A204.1 (cell line): ENCODE data around the gene CCDC12.
"Not testable (repeated sequence)": the region's sequence is repeated elsewhere in the genome, so short reads cannot be mapped to it uniquely, and the experiment has no call there.

Experiments
- FAIRE-seq: peaks from 2 replicates; lab custom pipeline; 2012; peaks lifted over from hg19 to GRCh38; lab: Jason Lieb, UNC

CCDC12 gene

DNA sequence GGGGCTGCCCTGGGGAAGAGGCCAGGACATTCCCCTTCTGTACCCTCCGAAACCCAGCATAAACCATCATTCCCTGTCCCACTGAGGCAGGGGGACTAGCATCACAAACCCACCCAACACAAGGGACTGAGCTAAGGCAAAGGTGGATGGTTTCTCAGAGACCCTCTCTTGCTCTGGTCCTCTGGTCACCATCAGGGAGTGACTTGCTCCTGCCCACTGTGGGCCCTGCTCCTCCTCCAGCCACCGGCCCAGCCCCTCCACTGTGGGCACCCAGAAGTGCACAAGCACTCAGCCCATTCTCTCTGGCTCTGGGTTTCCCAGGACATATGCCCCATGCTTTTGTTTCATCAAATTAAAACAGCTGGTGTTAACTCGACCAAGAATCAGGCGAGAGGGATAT lies 54.1 kb downstream of the CCDC12 start:
- no peak for FAIRE-seq

DNA sequence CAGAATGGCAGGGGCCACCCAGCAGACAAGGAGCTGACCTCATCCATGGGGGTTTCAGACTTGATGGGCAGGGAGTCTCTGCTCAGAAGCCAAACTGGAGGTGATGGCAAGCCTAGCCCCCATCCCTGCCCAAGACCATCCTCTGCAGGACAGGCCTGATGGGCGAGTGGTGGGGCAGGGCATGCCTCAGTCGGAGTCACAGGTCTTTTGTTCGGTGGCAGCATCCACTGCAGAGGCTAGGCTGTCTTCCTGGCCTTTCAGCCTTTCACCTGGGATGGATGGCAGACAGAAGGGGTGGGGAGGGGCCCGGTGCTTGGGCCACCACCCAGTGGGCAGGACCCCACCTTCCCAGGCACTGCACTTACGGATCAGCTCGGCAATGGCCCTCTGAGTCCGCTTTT lies 54.7 kb downstream of the CCDC12 start:
- no peak for FAIRE-seq

DNA sequence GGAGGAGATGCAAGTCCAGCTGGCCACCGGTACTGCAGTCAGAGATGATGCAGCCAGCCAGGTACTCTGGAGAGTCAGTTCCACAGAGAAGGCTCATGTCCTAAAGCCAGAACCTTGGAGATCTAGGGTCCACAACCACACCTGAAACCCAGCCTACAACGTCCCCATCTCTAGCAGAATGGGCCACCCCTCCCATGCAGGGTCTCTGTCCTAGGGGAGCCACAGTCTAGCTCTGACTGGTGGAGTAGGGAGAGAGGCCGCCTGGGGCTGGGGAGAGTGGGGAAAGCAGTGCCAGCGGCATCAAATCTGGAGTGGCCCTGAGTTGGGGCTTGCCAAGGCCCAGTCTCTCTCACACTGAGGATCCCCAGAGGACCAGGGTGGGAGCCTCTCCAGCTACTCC lies 55.5 kb downstream of the CCDC12 start:
- FAIRE-seq: no peak

DNA sequence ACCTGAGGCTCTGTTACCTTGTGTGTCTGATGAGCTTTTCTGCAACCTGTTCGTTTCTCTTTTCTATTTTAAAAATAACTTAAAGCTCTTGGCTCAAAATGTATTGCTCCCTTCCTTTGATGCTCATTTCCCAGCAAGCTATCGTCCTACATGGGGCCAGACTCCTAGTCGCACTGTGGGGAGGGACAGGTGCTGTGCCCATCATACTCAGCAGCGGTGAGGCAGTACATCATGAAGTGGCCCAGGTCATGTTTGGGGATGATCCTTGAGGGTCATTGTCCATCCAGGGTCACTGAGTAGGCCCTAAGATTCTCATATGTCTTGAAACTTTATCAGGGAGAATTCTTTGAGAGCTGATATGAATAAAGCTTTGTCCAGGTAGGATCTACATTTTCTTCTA lies 57.9 kb downstream of the CCDC12 start:
- FAIRE-seq: no peak

DNA sequence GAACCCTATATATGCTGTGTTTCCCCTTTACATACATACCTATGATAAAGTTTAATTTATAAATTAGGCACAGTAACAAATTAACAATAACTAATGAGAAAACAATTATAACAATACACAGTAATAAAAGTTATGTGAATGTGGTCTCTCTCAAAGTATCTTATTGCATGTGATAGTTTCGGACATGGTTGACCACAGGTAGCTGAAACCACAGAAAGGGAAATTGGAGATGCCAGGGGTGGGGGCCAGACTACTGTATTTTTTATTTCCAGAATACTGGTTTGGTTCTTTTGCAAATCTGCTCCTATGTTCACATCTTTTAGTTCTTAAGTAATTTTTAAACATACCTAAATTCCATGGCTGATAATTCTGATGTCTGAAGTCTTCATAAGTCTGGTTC lies 58.3 kb downstream of the CCDC12 start:
- FAIRE-seq: no peak

DNA sequence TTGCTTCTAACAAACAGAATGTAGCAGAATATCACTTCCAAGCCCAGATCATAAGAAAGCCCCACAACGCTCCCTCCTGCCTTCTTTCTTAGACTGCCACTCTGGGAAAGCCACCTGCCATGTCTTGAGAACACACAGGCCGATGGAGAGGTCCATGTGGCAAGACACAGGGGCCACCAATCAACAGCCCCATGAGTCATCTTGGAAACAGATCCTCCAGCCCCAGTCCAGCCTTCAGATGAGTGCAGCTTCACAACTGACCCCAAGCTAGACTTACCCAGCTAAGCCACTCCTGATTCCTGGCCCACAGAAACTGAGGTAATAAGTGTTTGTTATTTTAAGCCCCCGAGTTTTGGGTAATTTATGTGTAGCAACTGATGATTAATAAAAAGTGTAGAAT lies 59.3 kb downstream of the CCDC12 start:
- no peak for FAIRE-seq

DNA sequence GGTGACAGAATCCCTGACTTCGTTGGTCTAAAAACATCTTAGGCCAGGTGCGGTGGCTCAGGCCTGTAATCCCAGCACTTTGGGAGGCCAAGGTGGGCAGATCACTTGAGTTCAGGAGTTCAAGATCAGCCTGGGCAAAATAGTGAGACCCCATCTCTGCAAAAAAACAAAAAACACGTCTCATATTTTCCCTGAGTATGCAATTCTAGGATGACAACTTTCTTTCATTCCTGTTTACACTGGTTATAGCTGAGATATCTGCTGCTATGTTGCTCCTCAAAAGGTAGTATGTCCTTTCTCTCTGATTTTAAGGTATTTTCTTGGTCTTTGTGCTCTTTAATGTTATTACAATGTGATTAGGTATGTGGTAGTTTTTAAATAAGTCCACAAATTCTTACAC lies 59.7 kb downstream of the CCDC12 start:
- FAIRE-seq: no peak

DNA sequence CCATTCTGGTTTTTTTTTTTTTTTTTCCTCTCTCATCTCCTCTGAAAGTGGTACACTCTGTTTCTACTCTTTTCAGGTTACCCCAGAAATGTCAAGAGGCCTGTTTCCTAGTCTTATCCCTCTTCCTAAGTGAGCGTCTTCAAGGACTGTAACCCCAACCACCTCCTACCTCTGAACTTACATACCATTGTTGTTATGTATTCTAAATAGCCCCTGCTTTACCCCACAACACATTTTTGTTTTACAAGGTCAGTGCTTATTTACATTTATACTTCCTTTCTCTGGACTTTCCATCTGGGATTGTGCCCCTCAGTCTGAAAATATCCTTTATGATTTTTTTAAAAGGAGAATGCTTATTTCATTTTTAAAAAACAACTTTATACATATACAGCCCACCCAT lies 60.3 kb downstream of the CCDC12 start:
- no peak for FAIRE-seq

DNA sequence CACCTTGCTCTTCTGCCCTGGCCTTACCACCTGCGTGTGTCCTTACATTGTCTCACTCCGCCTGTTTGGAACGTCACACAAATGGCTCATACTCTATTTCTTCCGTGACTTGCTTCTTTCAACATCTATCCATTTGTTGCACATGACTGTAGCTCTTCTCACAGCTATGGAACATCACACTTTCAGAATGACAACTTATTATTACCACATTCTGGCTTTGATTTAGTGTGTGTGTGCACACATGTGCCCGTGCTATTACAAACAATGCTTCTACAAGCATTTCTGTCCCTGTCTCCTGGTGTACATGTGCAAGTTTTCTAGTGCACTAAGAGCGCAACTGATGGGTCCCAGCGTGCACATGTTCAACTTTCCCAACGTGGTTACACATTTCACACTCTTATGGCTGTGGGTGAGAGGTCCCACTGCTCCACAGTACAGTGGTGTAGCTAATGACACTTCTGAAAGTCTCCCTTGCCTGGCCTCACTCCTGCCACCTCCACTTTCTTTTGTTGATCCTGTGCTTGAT lies 61.2 kb downstream of the CCDC12 start:
- no peak for FAIRE-seq

DNA sequence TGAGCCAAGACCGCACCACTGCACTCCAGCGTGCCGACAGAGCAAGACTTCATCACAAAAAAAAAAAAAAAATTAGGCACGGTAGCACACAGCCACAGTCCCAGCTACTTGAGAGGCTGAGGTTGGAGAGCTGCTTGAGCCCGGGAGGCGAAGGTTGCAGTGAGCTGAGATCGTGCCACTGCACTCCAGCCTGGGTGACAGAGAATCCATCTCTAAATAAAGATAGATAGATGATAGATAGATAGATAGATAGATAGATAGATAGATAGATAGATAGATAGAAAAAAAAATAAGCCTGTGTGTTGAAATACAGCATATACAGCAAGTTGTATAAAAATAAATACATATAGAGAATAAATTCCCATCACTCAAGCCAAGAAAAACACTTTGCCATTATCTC lies 61.7 kb downstream of the CCDC12 start:
- no peak for FAIRE-seq

DNA sequence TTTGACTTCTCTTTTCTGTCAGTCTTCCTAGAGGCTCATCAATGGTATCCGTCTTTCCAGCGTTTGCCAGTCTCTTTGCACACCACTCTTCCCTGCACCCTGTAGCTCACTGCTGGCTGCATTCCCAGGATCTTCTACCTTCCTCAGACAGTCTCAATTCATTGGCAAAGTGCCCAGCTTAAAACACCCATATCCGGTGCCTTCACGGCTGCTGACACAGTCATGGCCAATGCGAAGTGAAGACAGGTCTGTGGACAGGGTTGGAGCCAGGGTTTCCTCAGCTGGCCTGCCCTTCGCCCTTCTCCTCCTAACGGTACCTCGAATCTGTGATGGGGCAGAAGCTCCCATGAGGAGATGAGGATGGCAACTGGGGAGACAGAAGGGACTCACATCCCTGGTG lies 62.9 kb downstream of the CCDC12 start:
- FAIRE-seq: no peak

DNA sequence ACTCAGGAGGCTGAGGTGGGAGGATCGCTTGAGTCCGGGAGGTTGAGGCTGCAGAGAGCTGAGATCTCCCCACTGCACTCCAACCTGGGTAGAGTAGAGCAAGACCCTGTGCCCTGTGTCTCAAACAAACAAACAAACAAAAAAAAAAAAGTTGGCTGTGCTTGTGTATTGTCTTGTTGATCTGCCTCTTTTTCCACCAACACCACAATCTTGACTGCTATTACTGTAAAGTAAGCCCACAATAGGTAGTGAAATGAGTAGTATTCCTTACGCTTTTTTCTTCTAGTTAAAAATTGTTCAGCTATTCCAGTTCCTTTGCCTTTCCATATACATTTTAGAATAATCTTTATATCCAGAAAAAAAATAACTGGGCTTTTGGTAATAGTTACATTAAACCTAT lies 63.6 kb downstream of the CCDC12 start:
- no peak for FAIRE-seq

DNA sequence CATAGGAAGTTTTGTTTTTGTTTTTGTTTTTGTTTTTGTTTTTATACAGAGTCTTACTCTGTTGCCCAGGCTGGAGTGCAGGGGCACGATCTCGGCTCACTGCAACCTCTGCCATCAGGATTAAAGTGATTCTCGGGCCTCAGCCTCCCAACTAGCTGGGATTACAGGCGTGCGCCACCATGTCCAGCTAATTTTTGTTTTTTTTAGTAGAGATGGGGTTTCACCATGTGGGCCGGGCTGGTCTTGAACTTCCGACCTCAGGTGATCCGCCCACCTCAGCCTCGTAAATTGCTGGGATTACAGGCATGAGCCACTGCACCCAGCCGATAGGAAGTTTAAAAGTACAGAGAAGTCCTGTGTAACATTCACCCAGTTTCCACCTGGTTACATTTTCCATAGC lies 65.6 kb downstream of the CCDC12 start:
- not testable (repeated sequence) for FAIRE-seq

DNA sequence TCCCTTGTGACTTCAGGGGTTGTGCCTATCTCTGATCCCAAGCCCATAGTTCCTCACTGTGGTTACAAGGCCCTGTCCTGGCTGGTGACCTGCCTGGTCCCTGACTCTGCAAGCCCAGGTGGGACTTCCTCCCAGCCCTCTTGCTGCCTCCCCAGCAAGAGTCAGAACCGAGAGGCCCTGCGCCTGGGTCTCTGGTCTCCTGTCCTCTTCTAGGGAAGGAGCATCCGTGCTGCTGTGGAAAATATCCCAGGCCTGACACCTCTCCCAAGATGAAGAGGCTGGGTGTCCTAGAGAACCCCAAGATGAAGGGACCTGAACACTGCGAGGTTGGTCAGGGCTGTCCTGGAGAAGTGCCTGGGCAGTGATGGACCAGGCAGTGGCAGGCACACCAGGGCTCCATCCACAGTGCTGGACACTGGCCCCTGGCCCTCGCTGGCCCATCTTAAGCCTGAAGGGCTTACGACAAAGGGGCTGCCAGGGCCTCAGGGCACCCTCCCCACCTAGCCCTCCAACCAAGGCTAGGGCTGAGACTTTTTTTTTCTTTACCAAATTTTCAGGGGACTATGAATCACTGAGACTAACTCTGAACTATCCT lies 66.3 kb downstream of the CCDC12 start:
- FAIRE-seq: no peak

DNA sequence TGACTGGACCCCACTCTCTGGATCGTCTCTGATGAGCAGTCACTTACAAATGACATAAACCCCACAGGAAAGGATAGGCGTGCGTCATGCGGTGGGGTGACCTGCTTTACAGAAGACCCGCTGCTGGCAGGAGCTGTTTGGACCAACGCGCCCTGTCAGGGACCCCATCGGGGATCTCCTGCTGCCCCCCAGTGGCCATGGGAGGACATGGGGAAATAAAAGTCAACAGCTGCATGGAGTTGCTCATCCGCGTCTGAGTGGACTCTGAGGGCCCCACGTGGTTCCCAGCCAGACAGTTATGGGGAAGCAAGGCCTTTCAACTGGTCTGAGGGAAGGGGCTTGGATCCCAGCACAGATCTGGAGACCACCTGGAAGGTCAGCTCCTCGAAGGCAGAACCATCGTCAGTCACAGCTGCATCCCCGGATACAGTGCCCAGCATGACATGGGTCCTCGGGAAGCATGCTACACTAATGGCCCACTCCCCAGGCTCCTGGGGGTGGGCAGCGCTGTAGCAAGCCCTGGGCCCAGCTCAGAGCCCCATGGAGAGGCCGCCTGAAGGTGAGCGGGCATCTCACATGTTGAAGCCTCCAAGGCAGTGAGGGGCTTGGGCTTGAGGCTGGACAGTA lies 66.9 kb downstream of the CCDC12 start:
- no peak for FAIRE-seq

DNA sequence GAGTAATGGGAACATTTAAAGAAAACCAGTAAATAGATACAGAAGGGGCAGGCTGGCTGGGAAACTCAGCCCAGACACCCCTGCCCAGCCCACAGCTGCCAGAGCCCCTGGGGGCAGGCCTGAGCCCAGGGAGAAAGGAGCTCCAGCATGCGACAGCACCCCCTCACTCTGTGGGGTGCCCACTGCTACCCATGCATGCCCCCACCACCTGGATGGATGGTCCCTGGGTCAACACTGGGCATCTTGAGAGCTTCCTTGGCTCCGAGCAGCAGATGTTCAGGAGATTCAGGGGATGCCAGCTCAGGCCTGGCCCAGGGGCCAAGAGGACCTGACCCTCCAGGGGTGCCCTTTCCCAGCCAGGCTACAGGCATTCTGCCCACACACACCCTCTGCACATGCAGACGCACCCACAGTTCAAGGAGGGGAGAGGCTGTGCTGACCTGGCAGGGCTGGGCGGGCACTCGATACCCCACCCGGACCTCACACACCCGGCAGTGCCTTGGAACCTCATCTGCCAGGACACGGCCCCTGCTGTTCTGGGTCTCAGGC lies 67.5 kb downstream of the CCDC12 start:
- no peak for FAIRE-seq

DNA sequence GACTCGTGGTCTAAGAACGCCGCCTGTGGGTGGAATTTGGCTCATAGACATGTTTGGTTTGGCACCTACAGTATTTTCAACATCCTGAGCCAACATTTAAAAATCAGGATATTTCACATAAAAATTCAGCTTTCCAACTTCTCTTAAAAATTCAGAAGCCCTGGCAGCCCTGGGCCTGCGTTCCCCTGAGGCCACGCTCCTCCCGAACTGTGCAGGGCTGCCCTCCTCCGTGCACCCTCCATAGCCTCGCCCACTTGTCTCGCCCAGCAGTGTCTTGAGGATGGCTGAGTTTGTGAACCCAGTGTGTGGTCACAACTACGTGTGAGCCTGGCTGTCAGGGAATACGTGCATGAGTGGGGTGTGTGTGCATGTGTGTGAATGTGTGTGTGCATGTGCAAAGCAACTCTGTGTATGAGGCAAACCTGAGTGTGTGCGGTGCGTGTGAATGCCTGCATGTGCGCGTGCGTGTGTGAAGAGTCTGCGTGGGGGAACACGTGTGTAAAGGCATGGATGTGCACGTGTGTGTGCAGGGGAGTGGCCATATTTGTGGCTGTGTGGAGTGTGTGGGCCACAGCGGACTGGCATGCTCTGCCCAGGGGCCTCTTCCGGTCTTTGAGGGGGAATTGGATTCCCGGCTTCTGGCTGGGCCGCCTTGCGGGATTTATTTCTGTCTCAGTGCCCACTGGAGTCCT lies 68.1 kb downstream of the CCDC12 start:
- no peak for FAIRE-seq

DNA sequence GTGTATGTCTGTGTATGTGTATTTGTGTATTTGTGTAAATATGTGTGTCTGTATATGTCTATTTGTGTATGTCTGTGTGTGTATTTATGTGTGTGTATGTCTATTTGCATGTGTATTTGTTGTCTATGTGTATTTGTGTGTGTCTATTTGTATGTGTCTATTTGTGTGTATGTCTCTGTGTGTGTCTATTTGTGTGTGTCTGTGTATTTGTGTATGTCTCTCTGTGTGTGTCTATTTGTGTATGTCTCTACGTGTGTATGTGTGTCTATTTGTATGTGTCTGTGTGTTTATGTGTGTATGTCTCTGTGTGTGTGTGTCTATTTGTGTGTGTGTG lies 68.6 kb downstream of the CCDC12 start:
- no peak for FAIRE-seq

DNA sequence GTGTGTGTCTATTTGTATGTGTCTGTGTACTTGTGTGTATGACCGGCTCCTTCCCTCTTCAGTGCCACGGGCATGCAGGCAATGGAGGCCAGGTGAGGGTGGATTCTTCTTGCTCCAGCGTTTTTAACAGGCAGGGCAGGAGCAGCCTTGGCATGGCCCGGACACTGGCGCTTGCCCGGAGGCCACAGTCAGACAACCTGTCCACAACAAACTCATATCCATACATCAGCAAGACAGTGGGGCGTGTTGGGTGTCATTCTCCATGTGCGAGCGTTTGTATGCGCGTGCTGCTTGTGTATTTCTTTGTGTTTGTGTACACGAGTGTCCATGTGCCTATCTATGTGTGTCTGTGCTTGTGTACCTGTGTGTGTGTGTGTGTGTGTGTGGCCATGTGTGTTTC lies 69.3 kb downstream of the CCDC12 start:
- no peak for FAIRE-seq

DNA sequence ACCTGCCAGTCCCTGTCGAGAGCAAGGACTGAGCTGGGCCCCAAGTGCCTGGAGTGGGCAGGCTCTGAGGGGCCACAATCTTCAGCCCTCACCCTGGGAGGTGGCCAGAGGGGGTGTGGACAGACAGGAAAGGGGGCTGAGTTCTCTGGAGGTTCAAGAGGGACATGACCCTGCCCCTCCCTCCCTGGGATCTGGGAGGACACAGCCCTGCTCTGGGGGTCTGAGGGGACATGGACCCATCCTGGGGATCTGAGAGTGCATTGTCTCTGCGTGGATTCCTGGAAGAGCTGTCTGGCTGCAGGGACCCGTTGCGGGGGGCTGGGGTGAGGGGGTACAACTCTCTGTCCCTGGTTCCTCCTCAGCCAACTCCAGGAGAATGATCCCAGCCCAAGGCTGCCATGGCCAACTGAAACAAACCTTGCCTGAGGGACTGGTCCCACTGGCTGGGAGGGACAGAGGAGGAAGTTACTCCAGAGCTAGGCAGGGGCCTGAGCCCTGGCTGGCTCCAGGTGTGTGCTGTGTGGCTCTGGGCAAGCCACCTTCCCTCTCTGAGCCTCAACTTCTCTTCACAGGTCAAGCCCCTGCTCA lies 70.0 kb downstream of the CCDC12 start:
- FAIRE-seq: no peak

DNA sequence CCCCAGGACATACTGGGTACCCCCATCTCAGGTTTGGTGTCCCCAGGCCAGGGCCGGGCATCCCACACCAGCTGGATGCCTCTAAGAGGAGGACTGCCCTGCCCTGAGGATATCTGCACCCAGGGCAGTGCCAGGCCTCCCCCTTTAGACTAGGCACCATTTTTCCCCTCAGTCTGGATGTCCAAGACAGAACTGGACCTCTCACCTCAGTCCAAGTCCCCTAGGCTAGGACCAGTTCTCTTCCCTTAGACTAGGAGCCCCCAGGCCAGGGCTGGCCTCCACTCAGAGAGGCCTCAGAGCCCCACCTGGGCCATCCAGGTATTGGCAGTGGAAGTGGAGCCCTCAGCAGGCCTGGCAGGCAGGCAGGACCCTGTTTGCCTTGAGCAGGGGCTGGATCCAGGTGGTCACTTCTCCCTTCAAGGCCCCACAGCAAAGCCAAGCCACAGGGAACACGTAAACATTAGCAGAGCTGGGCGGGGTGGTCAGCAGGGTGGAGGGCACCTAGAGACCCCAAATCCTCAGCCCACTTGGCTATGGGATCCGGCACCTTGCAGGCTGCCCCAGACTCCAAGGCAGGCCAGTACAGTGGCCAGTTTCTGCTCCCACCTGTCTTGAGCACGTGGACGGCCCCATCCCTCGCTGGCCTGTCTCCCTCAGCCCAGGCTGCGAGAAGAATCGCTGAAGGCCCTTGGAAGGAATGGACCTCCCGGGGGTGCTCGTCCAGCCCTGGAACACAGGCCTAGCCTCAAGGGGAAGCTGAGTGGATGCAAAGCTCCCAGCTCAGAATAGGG lies 70.7 kb downstream of the CCDC12 start:
- FAIRE-seq: no peak

DNA sequence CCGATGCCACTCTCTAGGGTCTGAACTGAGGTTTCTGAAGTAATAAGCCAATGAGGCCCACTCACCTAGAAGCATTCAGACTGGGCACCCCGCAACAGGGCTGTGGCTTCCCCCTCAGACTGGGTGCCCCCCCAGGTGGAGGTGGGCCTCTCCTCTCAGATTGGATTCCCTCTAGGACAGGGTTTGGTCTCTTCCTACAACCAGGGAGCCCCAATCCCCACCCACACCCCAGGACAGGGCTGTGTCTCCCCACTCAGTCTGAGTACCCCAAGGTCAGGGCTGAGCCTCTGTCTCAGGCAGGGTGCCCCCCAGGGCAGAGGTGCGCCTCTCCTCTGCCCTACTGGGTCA lies 71.4 kb downstream of the CCDC12 start:
- FAIRE-seq: no peak
